Hematopoietic multipotent progenitor cell (in vitro differentiated cells): ENCODE results near the gene FGF21. TPM values are rescaled to one million over a fixed set of nuclear protein-coding genes. Genes with fewer than 3 reads are reported as not detected.
"Not testable (repeated sequence)": the region's sequence is repeated elsewhere in the genome, so short reads cannot be mapped to it uniquely, and the experiment has no call there.

Experiments used
- DNase-seq, 3 donors: peaks; one replicate each; pipeline ENCODE4 v3.0.0-alpha.2; 2011 to 2015; ENCODE audit warnings: low read depth in 2 of 3, low spot score in 2 of 3
- total RNA-seq: library from RNA; depleted of rRNA; stranded (reverse); fragments of >200 nt; gene quantifications from one replicate; pipeline ENCODE4 v1.2.3, GENCODE V29; 2012

Gene FGF21
- total RNA-seq, 1 donor = not detected

DNA sequence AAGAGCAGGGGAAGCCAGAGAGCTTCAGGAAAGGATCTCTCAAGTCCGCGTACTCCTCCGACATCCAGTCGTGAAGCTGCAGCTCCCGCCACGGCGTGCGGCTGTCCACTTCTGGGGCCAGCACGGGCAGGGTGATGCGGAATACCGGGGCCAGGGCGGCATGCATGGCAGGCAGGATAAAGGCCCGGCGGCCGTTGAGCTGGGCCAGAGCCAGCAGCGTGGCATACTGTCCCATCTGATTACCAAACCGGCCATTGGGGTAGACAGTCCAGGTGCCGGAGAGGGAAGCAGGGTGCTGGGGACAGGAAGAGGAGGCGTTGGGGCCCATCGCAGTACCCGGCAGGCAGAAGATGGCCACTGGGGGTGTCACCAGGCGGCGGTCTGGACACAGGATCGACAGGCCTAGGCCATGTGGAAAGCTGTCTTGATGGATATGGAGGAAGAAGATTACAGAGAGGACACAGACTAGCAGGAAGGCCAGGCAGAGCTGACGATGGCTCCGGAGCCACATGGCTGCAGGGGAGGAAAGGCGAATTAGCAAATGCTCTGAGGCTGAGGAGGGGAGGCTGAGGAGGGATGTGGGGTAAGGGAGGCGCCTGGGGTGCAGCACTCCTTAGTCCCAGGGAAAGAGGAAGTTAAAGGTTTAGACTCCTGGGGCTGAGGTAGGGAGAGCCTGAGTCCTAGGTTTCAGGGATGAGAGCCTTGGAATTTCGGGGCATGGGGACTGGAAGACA, 4.4 kb upstream of the FGF21 start:
- no peak for DNase-seq

DNA sequence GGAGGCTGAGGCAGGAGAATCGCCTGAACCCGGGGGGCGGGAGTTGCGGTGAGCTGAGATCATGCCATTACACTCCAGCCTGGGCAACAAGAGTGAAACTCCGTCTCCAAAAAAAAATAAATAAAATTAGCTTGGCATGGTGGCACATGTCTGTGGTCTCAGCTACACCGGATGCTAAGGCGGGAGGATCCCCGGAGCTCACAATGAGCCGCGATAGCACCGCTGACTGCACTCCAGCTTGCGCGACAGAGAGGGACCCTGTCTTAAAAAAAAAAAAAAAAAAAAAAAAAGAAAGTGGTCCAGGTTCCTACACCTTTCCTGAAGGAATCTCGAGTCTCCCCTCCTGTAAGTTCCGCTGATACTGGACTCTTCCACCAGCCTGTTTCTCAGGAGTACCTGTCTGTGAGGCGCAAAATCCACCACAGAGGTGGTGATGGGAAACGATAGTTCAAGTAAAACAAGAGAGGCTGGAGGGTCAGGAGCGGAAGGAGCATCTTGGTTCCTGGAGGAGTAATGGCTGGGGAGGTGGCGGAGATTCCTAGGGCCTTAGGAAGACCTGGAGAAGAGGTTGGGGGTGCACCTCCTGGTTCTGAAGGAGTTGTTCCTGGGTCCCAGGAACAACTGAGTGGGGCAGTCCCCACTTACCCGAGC, 3.4 kb upstream of the FGF21 start:
- peak in 1 of 3 donors; percentile 50 for DNase-seq

DNA sequence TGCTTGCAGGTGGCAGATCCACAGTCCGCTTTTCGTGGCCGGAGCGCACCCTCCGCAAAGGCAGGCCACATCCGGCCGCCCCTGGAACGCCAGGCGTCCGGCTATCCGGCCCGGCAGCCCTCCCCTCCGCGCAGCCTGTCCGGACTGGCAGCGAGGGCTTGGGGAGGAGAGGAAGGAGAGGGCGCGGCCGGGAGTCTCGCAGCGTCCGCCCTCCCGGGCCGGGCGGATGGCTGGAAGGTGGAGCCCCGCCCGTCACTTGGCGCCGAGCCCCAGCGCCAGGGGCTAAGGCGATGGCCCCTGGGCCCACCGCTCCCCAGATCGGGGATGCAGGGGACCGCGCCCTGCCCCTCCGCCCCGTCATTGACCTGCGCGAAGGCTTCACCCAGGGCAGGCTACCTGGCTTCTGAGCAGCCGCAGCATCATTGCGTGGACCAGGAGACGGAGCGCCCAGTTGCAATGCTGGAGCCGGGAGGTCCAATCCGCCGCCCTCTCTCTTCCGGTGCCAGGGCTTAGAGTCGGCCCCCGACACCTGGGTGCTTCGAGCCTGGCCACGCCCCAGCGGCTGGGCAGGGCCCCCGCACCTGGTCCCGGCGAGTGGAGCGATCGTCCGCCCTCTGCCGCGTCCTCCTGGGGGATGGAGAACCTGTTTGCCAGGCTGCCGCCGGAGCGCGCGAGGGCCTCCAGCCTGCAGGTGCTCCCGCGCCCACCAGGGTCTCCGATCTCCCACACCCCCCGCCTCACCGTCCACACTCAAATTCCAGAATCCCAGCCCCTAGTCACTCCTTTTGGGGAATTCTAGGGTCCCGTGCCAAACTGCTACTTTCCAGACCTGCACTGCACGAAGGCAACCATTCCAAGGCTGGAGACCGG, 2.6 kb upstream of the FGF21 start, which contains the start of gene FUT1:
FUT1 (minus strand) TSS at position 146 of the 870 bp plus-strand sequence. CDS start 1,360 bp downstream, outside the sequence.
- DNase-seq = no peak

DNA sequence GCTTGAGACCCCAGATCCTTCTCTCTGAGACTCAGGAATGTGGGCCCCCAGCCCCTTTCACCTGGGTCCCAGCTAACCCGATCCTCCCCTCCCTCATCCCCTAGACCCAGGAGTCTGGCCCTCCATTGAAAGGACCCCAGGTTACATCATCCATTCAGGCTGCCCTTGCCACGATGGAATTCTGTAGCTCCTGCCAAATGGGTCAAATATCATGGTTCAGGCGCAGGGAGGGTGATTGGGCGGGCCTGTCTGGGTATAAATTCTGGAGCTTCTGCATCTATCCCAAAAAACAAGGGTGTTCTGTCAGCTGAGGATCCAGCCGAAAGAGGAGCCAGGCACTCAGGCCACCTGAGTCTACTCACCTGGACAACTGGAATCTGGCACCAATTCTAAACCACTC, 463 bp downstream of the FGF21 start:
- DNase-seq = no peak

DNA sequence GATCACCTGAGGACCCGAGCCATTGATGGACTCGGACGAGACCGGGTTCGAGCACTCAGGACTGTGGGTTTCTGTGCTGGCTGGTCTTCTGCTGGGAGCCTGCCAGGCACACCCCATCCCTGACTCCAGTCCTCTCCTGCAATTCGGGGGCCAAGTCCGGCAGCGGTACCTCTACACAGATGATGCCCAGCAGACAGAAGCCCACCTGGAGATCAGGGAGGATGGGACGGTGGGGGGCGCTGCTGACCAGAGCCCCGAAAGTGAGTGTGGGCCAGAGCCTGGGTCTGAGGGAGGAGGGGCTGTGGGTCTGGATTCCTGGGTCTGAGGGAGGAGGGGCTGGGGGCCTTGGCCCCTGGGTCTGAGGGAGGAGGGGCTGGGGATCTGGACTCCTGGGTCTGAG, 888 bp downstream of the FGF21 start:
- no peak for DNase-seq

DNA sequence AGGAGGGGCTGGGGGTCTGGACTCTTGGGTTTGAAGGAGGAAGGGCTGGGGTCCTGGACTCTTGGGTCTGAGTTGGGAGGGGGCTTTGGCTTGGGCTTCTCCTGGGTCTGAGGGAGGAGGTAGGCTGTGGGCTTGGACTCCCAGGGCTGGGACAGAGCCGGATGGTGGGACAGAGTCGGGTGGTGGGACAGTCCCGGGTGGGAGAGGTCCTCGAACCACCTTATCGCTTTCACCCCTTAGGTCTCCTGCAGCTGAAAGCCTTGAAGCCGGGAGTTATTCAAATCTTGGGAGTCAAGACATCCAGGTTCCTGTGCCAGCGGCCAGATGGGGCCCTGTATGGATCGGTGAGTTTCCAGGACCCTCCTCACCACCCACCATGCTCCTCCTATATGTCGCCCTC, 1.4 kb downstream of the FGF21 start:
- no peak for DNase-seq

DNA sequence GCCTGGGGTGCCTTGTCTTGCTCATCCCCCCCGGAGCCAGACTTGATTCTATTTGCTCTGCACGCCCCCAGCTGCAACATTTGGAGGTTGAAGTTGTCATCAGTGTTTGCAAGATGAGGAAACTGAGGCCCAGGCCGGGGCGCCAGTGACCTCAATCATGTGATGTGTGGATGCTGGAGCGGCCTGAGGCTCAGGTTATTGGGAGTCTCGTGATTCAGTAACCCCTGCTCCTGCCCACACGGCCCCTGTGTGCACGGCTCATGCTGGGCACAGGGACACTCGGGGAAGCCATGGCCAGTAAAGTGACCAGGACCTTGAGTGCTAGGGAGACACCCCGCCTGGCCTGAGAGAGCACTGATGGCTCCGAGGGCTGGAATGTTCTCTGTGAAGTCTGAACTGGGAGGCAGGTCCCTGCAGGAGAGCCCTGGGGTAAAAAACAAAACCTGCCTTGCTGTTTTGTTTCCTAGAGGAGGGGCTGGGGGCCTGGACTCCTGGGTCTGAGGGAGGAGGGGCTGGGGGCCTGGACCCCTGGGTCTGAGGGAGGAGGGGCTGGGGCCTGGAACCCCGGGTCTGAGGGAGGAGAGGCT, 1.9 kb downstream of the FGF21 start:
- DNase-seq = no peak

DNA sequence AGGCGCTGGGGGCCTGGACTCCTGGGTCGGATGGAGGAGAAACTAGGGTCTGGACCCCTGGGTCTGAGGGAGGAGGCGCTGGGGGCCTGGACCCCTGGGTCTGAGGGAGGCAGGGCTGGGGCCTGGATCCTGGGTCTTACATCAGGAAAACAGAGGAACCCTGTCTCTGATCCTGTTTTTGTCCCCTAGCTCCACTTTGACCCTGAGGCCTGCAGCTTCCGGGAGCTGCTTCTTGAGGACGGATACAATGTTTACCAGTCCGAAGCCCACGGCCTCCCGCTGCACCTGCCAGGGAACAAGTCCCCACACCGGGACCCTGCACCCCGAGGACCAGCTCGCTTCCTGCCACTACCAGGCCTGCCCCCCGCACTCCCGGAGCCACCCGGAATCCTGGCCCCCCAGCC, 2.4 kb downstream of the FGF21 start:
- no peak for DNase-seq

DNA sequence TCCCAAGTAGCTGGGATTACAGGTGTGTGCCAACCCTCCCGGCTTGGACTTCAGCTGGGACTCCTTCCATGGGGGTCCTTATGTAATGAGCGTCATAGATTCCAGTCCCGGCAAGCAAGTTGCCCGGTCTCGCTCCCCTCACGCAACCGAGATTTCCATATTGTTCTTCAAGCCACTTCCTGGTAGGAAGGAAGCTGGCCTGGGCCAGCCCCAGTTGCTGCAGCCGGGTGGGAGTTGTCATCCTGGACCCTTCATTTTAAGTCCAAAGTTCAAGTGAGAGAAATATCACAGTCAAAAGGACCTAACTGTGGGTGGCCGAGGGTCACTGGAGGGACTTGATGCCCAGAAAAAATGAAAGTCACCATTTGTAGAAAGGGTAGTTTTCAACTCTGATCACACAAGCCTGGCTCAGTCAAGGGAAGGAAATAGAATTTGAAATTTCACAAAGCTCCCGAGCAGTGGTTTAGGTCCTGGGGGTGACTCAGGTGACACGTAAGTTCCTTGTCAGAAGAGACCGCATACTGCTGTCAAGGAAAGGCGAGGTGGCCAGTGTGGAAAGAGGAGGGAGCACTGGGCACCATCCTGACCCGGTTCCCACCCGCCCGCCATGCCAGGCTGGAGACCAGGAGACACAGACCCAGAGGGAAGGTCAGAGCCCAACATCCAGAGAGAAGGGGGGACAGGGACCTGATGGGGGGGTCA, 5.3 kb downstream of the FGF21 start:
- DNase-seq = no peak

DNA sequence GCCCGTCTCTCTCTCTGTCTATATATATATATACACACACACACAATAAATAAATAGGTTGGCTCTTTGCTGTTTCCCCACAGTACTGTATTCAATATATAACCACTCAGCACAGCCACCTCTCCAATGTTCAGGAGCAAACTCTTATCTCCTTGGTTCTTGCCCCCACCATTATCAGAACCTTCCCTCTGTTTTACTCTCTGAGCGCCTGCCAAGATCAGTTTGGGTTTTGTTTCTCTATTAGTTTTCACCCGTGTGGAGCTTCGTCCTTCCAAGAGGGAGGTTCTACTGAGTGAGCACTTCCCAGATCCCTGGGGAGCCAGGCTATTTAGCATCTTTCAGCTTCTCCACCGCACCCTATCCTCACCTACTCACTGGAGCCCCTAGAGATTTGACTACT, 10.5 kb downstream of the FGF21 start:
- not testable (repeated sequence) for DNase-seq

DNA sequence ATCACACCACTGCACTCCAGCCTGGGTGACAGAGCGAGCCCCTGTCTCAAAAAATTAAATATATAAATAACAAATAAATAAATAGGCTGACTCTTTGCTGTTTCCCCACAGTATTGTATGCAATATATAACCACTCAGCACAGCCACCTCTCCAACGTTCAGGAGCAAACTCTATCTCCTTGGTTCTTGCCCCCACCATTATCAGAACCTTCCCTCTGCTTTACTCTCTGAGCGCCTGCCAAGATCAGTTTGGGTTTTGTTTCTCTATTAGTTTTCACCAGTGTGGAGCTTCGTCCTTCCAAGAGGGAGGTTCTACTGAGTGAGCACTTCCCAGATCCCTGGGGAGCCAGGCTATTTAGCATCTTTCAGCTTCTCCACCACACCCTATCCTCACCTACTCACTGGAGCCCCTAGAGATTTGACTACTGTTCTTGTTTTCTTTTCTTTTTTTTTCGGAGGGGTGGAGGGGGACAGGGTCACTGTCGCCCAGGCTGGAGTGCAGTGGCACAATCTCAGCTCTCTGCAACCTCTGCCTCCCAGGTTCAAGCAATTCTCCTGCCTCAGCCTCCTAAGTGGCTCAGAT, 12.9 kb downstream of the FGF21 start:
- DNase-seq = not testable (repeated sequence)

DNA sequence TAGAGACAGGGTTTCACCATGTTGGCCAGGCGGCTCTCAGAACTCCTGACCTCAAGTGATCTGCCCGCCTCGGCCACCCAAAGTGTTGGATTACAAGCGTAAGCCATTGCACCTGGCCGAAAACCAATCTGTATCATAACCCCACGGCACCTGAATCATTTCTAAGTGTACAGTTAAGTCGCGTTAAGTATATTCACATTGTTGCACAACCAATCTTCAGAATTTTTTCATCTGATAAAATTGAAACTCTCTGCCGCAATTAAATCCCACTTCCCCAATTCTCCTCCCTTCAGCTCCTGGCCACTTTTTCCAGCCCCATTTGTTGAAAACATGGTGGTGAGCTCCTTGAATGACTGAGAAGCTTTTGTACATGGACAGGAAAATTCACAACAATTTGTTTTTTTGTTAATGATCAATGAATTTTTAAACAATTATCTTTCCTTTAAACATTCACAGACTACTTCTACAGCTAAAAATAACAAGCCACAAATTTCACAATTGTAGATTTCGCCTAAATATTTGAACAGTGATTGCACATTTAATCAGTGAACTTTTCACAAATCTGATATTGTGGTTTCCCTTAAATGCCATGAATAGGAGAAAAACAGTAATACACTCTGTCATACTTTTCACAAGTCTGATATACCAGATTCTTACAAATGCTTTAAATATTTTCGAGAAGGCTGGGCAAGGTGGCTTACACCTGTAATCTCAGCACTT, 13.8 kb downstream of the FGF21 start:
- DNase-seq = no peak

DNA sequence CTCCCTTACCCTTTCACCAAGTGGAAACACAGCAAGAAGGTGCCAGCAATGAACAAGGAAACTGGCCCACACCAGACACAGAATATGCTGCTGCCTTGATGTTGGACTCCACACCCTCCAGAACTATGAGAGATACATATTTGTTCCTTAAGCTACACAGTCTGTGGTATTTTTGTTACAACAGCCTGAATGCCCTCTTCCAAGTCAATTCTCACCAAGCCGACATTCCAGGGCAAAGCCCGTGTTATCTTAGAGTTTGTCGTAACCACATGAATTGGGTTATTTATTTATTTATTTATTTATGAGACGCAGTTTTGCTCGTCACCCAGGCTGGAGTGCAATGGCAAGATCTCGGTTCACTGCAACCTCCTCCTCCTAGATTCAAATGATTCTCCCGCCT, 14.9 kb downstream of the FGF21 start:
- no peak for DNase-seq

DNA sequence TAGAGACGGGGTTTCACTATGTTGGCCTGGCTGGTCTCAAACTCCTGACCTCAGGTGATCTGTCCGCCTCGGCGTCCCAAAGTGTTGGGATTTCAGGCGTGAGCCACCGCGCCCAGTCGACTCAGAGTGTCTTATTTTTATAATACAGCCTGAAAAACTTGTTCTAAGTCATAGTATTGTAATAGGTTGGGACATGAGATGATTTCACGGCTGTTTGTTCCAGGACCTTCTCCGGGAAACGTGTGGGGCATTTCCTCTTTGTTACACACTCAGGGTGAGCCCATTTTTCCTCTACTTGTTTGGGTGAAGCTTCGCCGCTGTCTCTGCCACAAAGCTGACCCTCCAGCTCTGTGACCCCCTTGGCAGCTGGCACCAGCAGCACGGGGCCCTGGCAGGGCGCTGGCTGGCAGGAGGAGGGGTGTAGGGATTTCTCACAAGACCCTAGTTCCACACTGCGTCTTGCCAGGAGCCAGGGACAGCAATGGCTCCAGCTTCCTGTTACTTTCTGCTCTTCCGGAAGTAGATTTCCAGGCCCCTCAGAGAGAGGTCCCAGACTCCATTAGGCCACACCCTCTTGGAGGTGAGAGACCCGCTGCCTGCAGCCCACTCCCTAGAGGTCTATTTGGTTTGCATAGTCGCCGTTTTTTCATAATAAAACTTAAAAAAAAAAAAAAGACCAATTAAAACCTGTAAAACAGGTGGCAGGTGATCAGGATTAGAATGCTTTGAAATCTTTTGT, 15.6 kb downstream of the FGF21 start:
- no peak for DNase-seq

DNA sequence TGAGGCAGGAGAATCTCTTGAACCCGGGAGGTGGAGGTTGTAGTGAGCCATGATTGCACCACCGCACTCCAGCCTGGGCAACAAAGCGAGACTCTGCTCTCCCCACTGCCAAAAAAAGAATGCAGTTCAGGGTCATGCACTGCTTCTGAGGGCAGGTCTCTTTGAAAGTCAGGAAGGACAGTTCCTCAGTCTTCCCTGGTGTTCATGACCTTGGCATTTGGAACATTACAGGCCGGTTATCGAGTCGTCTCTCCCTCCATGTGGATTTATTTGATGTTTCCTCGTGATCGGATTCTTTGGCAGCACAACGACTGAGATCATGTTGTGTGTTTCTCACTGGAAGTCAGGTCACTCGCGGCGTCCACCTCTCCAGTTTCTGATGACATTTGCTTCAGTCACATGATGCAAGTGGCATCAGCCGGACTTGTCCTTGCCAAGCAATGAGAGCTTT, 17.2 kb downstream of the FGF21 start:
- no peak for DNase-seq

DNA sequence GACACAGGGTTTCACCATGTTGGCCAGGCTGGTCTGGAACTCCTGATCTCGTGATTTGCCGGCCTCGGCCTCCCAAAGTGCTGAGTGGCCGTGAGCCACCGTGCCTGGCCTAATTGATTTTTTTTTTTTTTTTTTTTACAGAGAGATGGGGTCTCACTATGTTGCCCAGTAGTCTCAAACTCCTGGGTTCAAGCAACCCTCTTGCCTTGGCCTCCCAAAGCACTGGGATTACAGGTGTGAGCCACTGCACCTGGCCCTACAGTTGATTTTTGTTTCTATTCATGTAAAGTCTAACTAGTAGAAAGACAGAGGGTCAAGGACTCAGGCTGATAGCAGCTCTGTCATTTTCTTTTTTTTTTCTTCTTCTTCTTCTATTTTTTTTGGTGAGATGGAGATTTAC, 21.8 kb downstream of the FGF21 start:
- no peak for DNase-seq

DNA sequence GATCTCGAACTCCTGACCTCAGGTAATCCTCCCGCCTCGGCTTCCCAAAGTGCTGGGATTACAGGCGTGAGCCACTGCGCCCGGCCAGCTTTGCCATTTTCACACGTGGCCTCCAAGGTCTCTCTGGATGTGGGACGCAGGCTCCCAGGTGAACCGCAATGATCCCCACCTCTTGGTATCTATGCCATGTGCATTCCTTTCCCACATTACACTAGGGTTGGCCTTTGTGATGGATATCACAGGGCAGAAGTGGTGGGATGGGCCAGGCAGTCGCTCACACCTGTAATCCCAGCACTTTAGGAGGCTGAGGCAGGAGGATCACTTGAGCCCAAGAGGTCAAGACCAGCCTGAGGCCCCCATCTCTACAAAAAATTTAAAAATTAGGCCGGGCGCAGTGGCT, 22.4 kb downstream of the FGF21 start:
- no peak for DNase-seq

DNA sequence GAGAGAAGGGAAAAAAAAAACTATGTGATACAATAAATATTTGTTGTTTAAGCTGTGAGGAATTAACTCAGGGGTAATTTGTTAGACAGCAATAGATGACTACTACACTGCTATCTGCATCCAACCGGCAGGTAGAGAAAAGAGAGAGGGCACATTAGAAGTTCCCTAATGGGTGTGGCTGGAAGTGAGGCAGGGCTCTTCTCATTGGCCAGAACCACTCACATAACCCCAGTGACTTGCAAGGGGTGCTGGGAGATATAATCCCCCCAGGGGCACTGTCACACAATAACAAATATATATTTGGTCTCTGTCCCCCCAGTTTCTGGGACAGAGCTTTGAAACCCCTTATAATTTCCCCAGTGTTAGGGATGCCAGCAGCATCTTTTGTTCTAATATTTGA, 24.3 kb downstream of the FGF21 start:
- no peak for DNase-seq
